OCI-LY7 (cell line): ENCODE measurements around the gene PTGDS. TPM values are rescaled to one million over a fixed set of nuclear protein-coding genes. Genes with fewer than 3 reads are reported as not detected.

Experiments
- BruUV-seq: library from RNA; stranded (reverse); fragments of 400-500 nt; replicated peaks from 2 replicates; lab custom pipeline; 2021; lab: Mats Ljungman, UMichigan
- CTCF ChIA-PET: fragments of 300-600 bp; sonication (Branson Sonifier 250); formaldehyde crosslinking; loops from one replicate; lab custom pipeline; 2022; ENCODE audit warnings: antibody characterized with exemption; ENCODE audit not compliant: unreplicated experiment; lab: Charles Lee
- POLR2A ChIA-PET: fragments of 300-600 bp; sonication (Branson Sonifier 250); formaldehyde crosslinking; loops from one replicate; lab custom pipeline; 2022; ENCODE audit warnings: antibody characterized with exemption; lab: Charles Lee
- DNase-seq: peaks from one replicate; pipeline ENCODE4 v3.0.0-alpha.2; 2015; ENCODE audit warnings: low spot score
- H2AFZ ChIP-seq: fragments of 200-600 bp; sonication (generic), shearing (Covaris generic); 2 replicates; pipeline ENCODE4 v1.6.1; 2014; ENCODE audit warnings: mild to moderate bottlenecking, antibody characterized with exemption, low read length, moderate library complexity
- H3K27ac ChIP-seq: fragments of 200-600 bp; sonication (generic); 2 replicates; pipeline ENCODE4 v1.5.1; 2014; ENCODE audit warnings: mixed run types, low read depth, mild to moderate bottlenecking, moderate library complexity, low read length, inconsistent platforms; ENCODE audit not compliant: poor library complexity, severe bottlenecking
- H3K36me3 ChIP-seq: fragments of 200-600 bp; sonication (generic); 2 replicates; pipeline ENCODE4 v1.6.1; 2014; ENCODE audit warnings: mild to moderate bottlenecking, antibody characterized with exemption, low read length, moderate library complexity, mixed read lengths; ENCODE audit not compliant: insufficient read depth
- H3K4me1 ChIP-seq: fragments of 200-600 bp; sonication (generic); 2 replicates; pipeline ENCODE4 v1.5.1; 2014; ENCODE audit warnings: mild to moderate bottlenecking, low read length; ENCODE audit not compliant: insufficient read depth, poor library complexity, severe bottlenecking
- H3K4me2 ChIP-seq: fragments of 200-600 bp; sonication (generic); 2 replicates; pipeline ENCODE4 v1.6.1; 2014; ENCODE audit warnings: mild to moderate bottlenecking, low read length
- H3K4me3 ChIP-seq: fragments of 200-600 bp; sonication (generic); 2 replicates; pipeline ENCODE4 v1.5.1; 2014; ENCODE audit warnings: mild to moderate bottlenecking, low read depth, low read length; ENCODE audit not compliant: poor library complexity, severe bottlenecking
- H3K79me2 ChIP-seq: fragments of 200-600 bp; sonication (generic); 2 replicates; pipeline ENCODE4 v1.6.1; 2016; ENCODE audit warnings: low read depth, mild to moderate bottlenecking, low read length, moderate library complexity, mixed read lengths; ENCODE audit not compliant: insufficient read depth
- H3K9me2 ChIP-seq: fragments of 200-600 bp; sonication (generic); 2 replicates; pipeline ENCODE4 v1.6.1; 2016; ENCODE audit warnings: mild to moderate bottlenecking, low read length, mixed read lengths; ENCODE audit not compliant: insufficient read depth
- H3K9me3 ChIP-seq: fragments of 200-600 bp; sonication (generic); 2 replicates; pipeline ENCODE4 v1.6.1; 2014; ENCODE audit warnings: mild to moderate bottlenecking, mixed run types, low read length, mixed read lengths
- H4K20me1 ChIP-seq: fragments of 200-600 bp; sonication (generic); 2 replicates; pipeline ENCODE4 v1.6.1; 2014; ENCODE audit warnings: mild to moderate bottlenecking, antibody characterized with exemption, low read length, moderate library complexity, mixed read lengths; ENCODE audit not compliant: insufficient read depth
- CTCF ChIP-seq: fragments of 200-600 bp; sonication (generic); conservative IDR thresholded peaks from 2 replicates; pipeline ENCODE4 v1.5.1; 2014; ENCODE audit warnings: mild to moderate bottlenecking, antibody characterized with exemption, low read length, moderate library complexity, mixed read lengths
- EZH2phosphoT487 ChIP-seq: fragments of 200-600 bp; sonication (generic); IDR thresholded peaks from 2 replicates; pipeline ENCODE4 v1.6.1; 2018; ENCODE audit warnings: low read depth, borderline replicate concordance, mild to moderate bottlenecking, mixed run types, antibody characterized with exemption, low read length, moderate library complexity, mixed read lengths
- intact Hi-C: fragments of 100-400 bp; cut with micrococcal nuclease; formaldehyde crosslinking; loops from one replicate; pipeline ENCODE4 v1.10.0; 2022; ENCODE audit not compliant: unreplicated experiment
- total RNA-seq, 2 experiments: library from RNA; depleted of rRNA in 1 of 2; stranded (reverse); fragments of >200 nt in 1 of 2; shearing (Covaris generic) in 1 of 2; gene quantifications; 2 replicates each; pipeline ENCODE4 v1.2.3, GENCODE V29; 2014 to 2022

The PTGDS gene
- total RNA-seq, 2 experiments from 2014 or later: not detected

GRCh38 chr9:136951541-136952320 is 25.6 kb upstream of the PTGDS start, which contains the start of gene LCN12:
LCN12 (plus strand) TSS chr9:136952273; CDS start chr9:136952328, 55 bp downstream.
- Histone ChIP-seq H3K9me3 (no peaks in the 10 kb centered on the region), H3K79me2 (no peaks in the 10 kb centered on the region), H3K9me2 (no peaks in the 10 kb centered on the region), H3K27ac (no peak within 1 kb of the TSS), H3K4me1 (peaks cover 22% of the 10 kb centered on the region), H4K20me1 (no peaks in the 10 kb centered on the region), H3K36me3 (no peaks in the 10 kb centered on the region), H3K4me2 (no peak within 1 kb of the TSS), H2AFZ (no peak within 1 kb of the TSS), H3K4me3 (no peak within 1 kb of the TSS)
- no TSS peak for BruUV-seq
- TF ChIP-seq EZH2phosphoT487 (no peak), CTCF (no peak)
- ChIA-PET POLR2A (interaction anchor here (0.6 kb wide), 1 partner anchor 144 kb away, joined by 3 read pairs; no protein-coding TSS in a partner anchor), CTCF (interaction anchor here (0.6 kb wide), 1 partner anchor 44 kb away, joined by 3 read pairs; the partner anchor contains the start of gene CLIC3)
- intact Hi-C loops: no loop called here
- no peak for DNase-seq

- DNase-seq: no peak
- intact Hi-C loops: no loop called here
- no peak for TF ChIP-seq CTCF
- TF ChIP-seq EZH2phosphoT487: no peak
- no peaks in the 10 kb centered on the region for H3K9me2 ChIP-seq
- ChIA-PET POLR2A (interaction anchor here (0.6 kb wide), 1 partner anchor 144 kb away, joined by 3 read pairs; no protein-coding TSS in a partner anchor), CTCF (interaction anchor here (0.6 to 0.7 kb wide), 2 partner anchors 23 to 44 kb away, joined by 3 to 9 read pairs; partner anchors contain the start of gene CLIC3)
- no peaks in the 10 kb centered on the region for H3K79me2 ChIP-seq
- no peaks in the 10 kb centered on the region for H3K9me3 ChIP-seq
- no peak overlapping the region for H3K27ac ChIP-seq
- peaks cover 22% of the 10 kb centered on the region for H3K4me1 ChIP-seq
- H4K20me1 ChIP-seq: no peaks in the 10 kb centered on the region
- H3K4me3 ChIP-seq: no peak overlapping the region
- no peak overlapping the region for H2AFZ ChIP-seq
- no TSS peak for BruUV-seq
- no peaks in the 10 kb centered on the region for H3K36me3 ChIP-seq
- no peak overlapping the region for H3K4me2 ChIP-seq
Observed at GRCh38 chr9:136952321-136952850, 24.9 kb upstream of the PTGDS start.
